Smooth muscle cell (in vitro differentiated cells): ENCODE results near the gene TYMS. TPM values are rescaled to one million over a fixed set of nuclear protein-coding genes. Genes with fewer than 3 reads are reported as not detected.
A peak's percentile ranks its signal among the peaks of the same experiment; 100 is the strongest.

Source experiments
- DNase-seq: peaks from one replicate; lab custom pipeline; 2025; ENCODE audit not compliant: unreplicated experiment; lab: John Stamatoyannopoulos, UW
- H2AFZ ChIP-seq: fragments of 200-600 bp; sonication (generic); 2 replicates; pipeline ENCODE4 v1.6.0; 2016; ENCODE audit warnings: antibody characterized with exemption, low read depth, mild to moderate bottlenecking
- H3F3A ChIP-seq: fragments of 200-600 bp; sonication (generic); 2 replicates; pipeline ENCODE4 v1.6.0; 2017; ENCODE audit warnings: antibody characterized with exemption, low read depth
- H3K27ac ChIP-seq: fragments of 200-600 bp; sonication (generic); 2 replicates; pipeline ENCODE4 v1.5.1; 2016; ENCODE audit warnings: low read depth, mild to moderate bottlenecking
- H3K27me3 ChIP-seq: fragments of 200-600 bp; sonication (generic); 2 replicates; pipeline ENCODE4 v1.6.1; 2016; ENCODE audit warnings: low read depth, mild to moderate bottlenecking
- H3K36me3 ChIP-seq: fragments of 200-600 bp; sonication (generic); 2 replicates; pipeline ENCODE4 v1.5.1; 2016; ENCODE audit warnings: low read depth
- H3K4me1 ChIP-seq: fragments of 200-600 bp; sonication (generic); 2 replicates; pipeline ENCODE4 v1.5.1; 2016; ENCODE audit warnings: low read depth
- H3K4me2 ChIP-seq: fragments of 200-600 bp; sonication (generic); 2 replicates; pipeline ENCODE4 v1.6.0; 2016; ENCODE audit warnings: mild to moderate bottlenecking
- H3K4me3 ChIP-seq: fragments of 200-600 bp; sonication (generic); 2 replicates; pipeline ENCODE4 v1.5.1; 2016; ENCODE audit warnings: mild to moderate bottlenecking
- H3K79me2 ChIP-seq: fragments of 200-600 bp; sonication (generic); 2 replicates; pipeline ENCODE4 v1.6.0; 2016; ENCODE audit warnings: low read depth, mild to moderate bottlenecking
- H3K9ac ChIP-seq: fragments of 200-600 bp; sonication (generic); 2 replicates; pipeline ENCODE4 v1.6.0; 2016; ENCODE audit warnings: low read depth
- H3K9me3 ChIP-seq: fragments of 200-600 bp; sonication (generic); replicated peaks from 2 replicates; pipeline ENCODE4 v1.5.1; 2016; ENCODE audit warnings: low read depth
- H4K20me1 ChIP-seq: fragments of 200-600 bp; sonication (generic); 2 replicates; pipeline ENCODE4 v1.6.0; 2016; ENCODE audit warnings: low read depth
- WGBS: methylation state at CpG from one replicate; pipeline ENCODE4 v1.1.7; 2016; ENCODE audit warnings: low lambda C conversion rate; 5-methylcytosine and 5-hydroxymethylcytosine counted together
- polyA plus RNA-seq: library from polyadenylated mRNA; unstranded; fragments of >200 nt; fragmentation: Nextera tagmentation; extraction: Ambion mirVana; gene quantifications from 2 replicates; pipeline ENCODE4 v1.2.1, GENCODE V29; 2016
- total RNA-seq: library from RNA; depleted of rRNA; stranded (reverse); fragments of >200 nt; gene quantifications from 2 replicates; pipeline ENCODE4 v1.2.3, GENCODE V29; 2014
- TF ChIP-seq, protein P1 (sequence below): fragments of 200-600 bp; sonication (generic); IDR thresholded peaks from 2 replicates; pipeline ENCODE4 v1.5.1; 2017; ENCODE audit warnings: borderline replicate concordance, mild to moderate bottlenecking, antibody characterized with exemption; ENCODE audit not compliant: insufficient read depth, poor library complexity, severe bottlenecking

Gene TYMS
- total and polyA plus RNA-seq, 2 experiments from 2014 or later, result 29.1 to 85.3 TPM

DNA sequence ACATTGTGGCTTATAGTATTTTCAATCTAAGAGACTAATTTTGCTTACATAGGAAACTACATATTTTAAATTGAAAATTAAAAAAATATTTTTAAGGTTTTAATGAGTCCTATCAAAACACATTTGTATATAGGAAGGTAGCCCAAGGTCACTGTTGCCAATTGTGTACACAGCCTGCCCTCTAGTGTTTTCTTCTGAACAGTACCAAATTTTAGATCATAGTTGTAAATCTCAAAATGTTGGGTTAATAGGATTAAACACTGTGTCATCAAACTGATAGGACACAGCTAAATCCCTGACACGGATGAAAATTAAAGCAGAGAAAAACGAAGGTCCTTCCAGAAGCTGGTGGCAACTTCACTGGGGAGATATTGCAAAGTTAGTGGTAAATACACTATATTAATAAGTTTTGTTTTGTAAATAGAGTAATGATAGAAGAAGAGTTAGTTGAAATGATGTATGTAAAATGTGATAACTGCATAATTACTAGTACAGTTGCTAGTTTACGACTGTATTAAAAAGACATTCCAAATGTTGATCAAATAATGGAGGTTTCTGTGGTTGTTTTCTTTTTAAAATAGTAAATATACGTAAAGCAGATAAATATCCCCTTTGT is 41.0 kb upstream of the TYMS start:
- peaks cover 8% of the 10 kb centered on the region for H3K27me3 ChIP-seq
- H3K4me3 ChIP-seq, result no peak overlapping the region
- H3K36me3 ChIP-seq, result no peaks in the 10 kb centered on the region
- no peaks in the 10 kb centered on the region for H4K20me1 ChIP-seq
- TF ChIP-seq, protein P1, sequence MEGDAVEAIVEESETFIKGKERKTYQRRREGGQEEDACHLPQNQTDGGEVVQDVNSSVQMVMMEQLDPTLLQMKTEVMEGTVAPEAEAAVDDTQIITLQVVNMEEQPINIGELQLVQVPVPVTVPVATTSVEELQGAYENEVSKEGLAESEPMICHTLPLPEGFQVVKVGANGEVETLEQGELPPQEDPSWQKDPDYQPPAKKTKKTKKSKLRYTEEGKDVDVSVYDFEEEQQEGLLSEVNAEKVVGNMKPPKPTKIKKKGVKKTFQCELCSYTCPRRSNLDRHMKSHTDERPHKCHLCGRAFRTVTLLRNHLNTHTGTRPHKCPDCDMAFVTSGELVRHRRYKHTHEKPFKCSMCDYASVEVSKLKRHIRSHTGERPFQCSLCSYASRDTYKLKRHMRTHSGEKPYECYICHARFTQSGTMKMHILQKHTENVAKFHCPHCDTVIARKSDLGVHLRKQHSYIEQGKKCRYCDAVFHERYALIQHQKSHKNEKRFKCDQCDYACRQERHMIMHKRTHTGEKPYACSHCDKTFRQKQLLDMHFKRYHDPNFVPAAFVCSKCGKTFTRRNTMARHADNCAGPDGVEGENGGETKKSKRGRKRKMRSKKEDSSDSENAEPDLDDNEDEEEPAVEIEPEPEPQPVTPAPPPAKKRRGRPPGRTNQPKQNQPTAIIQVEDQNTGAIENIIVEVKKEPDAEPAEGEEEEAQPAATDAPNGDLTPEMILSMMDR, result peak; percentile 89
- no peak overlapping the region for H3K27ac ChIP-seq
- no peaks in the 10 kb centered on the region for H3K9me3 ChIP-seq
- WGBS, result 30% methylated on average over 4 of the region's 4 CpGs
- DNase-seq, result no peak
- H3K4me2 ChIP-seq, result no peak overlapping the region
- H3K4me1 ChIP-seq, result no peaks in the 10 kb centered on the region
- no peak overlapping the region for H2AFZ ChIP-seq
- no peak overlapping the region for H3K9ac ChIP-seq
- no peaks in the 10 kb centered on the region for H3K79me2 ChIP-seq
- no peaks in the 10 kb centered on the region for H3F3A ChIP-seq

- Histone ChIP-seq H3K36me3 (no peaks in the 10 kb centered on the region), H3K9me3 (no peaks in the 10 kb centered on the region), H3K27ac (no peak overlapping the region), H4K20me1 (no peaks in the 10 kb centered on the region), H3K4me1 (no peaks in the 10 kb centered on the region), H3K9ac (no peak overlapping the region), H2AFZ (no peak overlapping the region), H3F3A (no peaks in the 10 kb centered on the region), H3K4me3 (no peak overlapping the region), H3K27me3 (peaks cover 8% of the 10 kb centered on the region), H3K79me2 (no peaks in the 10 kb centered on the region), H3K4me2 (no peak overlapping the region)
- WGBS, result 75% methylated on average over 13 of the region's 13 CpGs
- DNase-seq, result no peak
- TF ChIP-seq, protein P1, result no peak
These were observed 39.4 kb upstream of the TYMS start for GRCh38 chr18:617970-618504.

GRCh38 chr18:618618-619017 is 38.8 kb upstream of the TYMS start:
- H3K4me2 ChIP-seq, result no peak overlapping the region
- H3K9me3 ChIP-seq, result no peaks in the 10 kb centered on the region
- DNase-seq, result no peak
- peaks cover 8% of the 10 kb centered on the region for H3K27me3 ChIP-seq
- H3K27ac ChIP-seq, result no peak overlapping the region
- 87% methylated on average over 5 of the region's 5 CpGs for WGBS
- H3K79me2 ChIP-seq, result no peaks in the 10 kb centered on the region
- no peak overlapping the region for H2AFZ ChIP-seq
- TF ChIP-seq, protein P1, result no peak
- H3K4me3 ChIP-seq, result no peak overlapping the region
- H3K36me3 ChIP-seq, result no peaks in the 10 kb centered on the region
- H4K20me1 ChIP-seq, result no peaks in the 10 kb centered on the region
- no peak overlapping the region for H3K9ac ChIP-seq
- H3K4me1 ChIP-seq, result no peaks in the 10 kb centered on the region
- no peaks in the 10 kb centered on the region for H3F3A ChIP-seq

GRCh38 chr18:621291-622043 is 36.0 kb upstream of the TYMS start:
- Histone ChIP-seq H3K27me3 (peaks cover 8% of the 10 kb centered on the region), H3K27ac (no peak overlapping the region), H2AFZ (no peak overlapping the region), H3K9ac (no peak overlapping the region), H3K9me3 (no peaks in the 10 kb centered on the region), H3K36me3 (no peaks in the 10 kb centered on the region), H3K4me3 (no peak overlapping the region), H3K4me2 (no peak overlapping the region), H3F3A (no peaks in the 10 kb centered on the region), H3K79me2 (no peaks in the 10 kb centered on the region), H4K20me1 (no peaks in the 10 kb centered on the region), H3K4me1 (no peaks in the 10 kb centered on the region)
- DNase-seq, result no peak
- WGBS, result 62% methylated on average over 7 of the region's 7 CpGs
- TF ChIP-seq, protein P1, result no peak
